ENCODE measurements around the gene KRTAP3-2. TPM values are rescaled to one million over a fixed set of nuclear protein-coding genes. Genes with fewer than 3 reads are reported as not detected.

KRTAP3-2 gene
- total RNA-seq, 4 donors from 2014 or later, result not detected

GRCh38 chr17:40961591-40961990, 38.1 kb downstream of the KRTAP3-2 start:
- no peak overlapping the region for H3K4me3 ChIP-seq
- intact Hi-C loops (cut with DNase I), result no loop called here
- 79% methylated on average over 1 of the region's 1 CpG for WGBS
- no peaks in the 10 kb centered on the region for H3K4me1 ChIP-seq
- no peaks in the 10 kb centered on the region for H3K9me3 ChIP-seq
- peaks cover 0 to 9% (median 0%) of the 10 kb centered on the region in 4 donors for H3K27me3 ChIP-seq
- TF ChIP-seq POLR2AphosphoS5 (IDR thresholded peaks at IDR 0.05) (no peak), EP300 (IDR thresholded peaks at IDR 0.05) (no peak), CTCF (IDR thresholded peaks at IDR 0.05) (no peak), POLR2A (IDR thresholded peaks at IDR 0.05; ENCODE audit: low read depth) (no peak)
- no peak for DNase-seq (ENCODE audit: extremely low spot score)
- H3K27ac ChIP-seq (replicated peaks in 1 of 4), result no peak overlapping the region
- no peaks in the 10 kb centered on the region for H3K36me3 ChIP-seq

GRCh38 chr17:40960144-40960543, 39.6 kb downstream of the KRTAP3-2 start:
- Histone ChIP-seq H3K9me3 (no peaks in the 10 kb centered on the region), H3K4me1 (no peaks in the 10 kb centered on the region), H3K27ac (replicated peaks in 1 of 4) (no peak overlapping the region), H3K27me3 (peaks cover 0 to 9% (median 0%) of the 10 kb centered on the region in 4 donors), H3K4me3 (no peak overlapping the region), H3K36me3 (no peaks in the 10 kb centered on the region)
- no peak for DNase-seq (ENCODE audit: extremely low spot score)
- no peak for TF ChIP-seq CTCF (IDR thresholded peaks at IDR 0.05)
- TF ChIP-seq POLR2A (IDR thresholded peaks at IDR 0.05; ENCODE audit: low read depth), result no peak
- no peak for TF ChIP-seq EP300 (IDR thresholded peaks at IDR 0.05)
- no peak for TF ChIP-seq POLR2AphosphoS5 (IDR thresholded peaks at IDR 0.05)
- WGBS, result 72% methylated on average over 10 of the region's 10 CpGs
- intact Hi-C loops (cut with DNase I), result no loop called here

- H3K27me3 ChIP-seq, result peaks cover 0 to 9% (median 0%) of the 10 kb centered on the region in 4 donors
- intact Hi-C loops (cut with DNase I), result no loop called here
- TF ChIP-seq POLR2AphosphoS5 (IDR thresholded peaks at IDR 0.05) (no peak), POLR2A (IDR thresholded peaks at IDR 0.05; ENCODE audit: low read depth) (no peak), CTCF (IDR thresholded peaks at IDR 0.05) (no peak), EP300 (IDR thresholded peaks at IDR 0.05) (no peak)
- no peak overlapping the region for H3K4me3 ChIP-seq
- 75% methylated on average over 12 of the region's 12 CpGs for WGBS
- no peak for DNase-seq (ENCODE audit: extremely low spot score)
- H3K4me1 ChIP-seq, result peaks cover 0 to under 1% (median under 1%) of the 10 kb centered on the region in 4 donors
- no peaks in the 10 kb centered on the region for H3K36me3 ChIP-seq
- H3K27ac ChIP-seq (replicated peaks in 1 of 4), result no peak overlapping the region
- no peaks in the 10 kb centered on the region for H3K9me3 ChIP-seq
These were observed 41.4 kb downstream of the KRTAP3-2 start for GRCh38 chr17:40958086-40958953.

- no peaks in the 10 kb centered on the region for H3K36me3 ChIP-seq
- H3K4me3 ChIP-seq, result no peak overlapping the region
- intact Hi-C loops (cut with DNase I), result no loop called here
- H3K27ac ChIP-seq (replicated peaks in 1 of 4), result no peak overlapping the region
- peaks cover 0 to 14% (median 10%) of the 10 kb centered on the region in 4 donors for H3K4me1 ChIP-seq
- H3K9me3 ChIP-seq, result no peaks in the 10 kb centered on the region
- no peak for DNase-seq (ENCODE audit: extremely low spot score)
- H3K27me3 ChIP-seq, result peaks cover 0 to 9% (median 0%) of the 10 kb centered on the region in 4 donors
- TF ChIP-seq EP300 (IDR thresholded peaks at IDR 0.05) (no peak), POLR2AphosphoS5 (IDR thresholded peaks at IDR 0.05) (no peak), CTCF (IDR thresholded peaks at IDR 0.05) (no peak), POLR2A (IDR thresholded peaks at IDR 0.05; ENCODE audit: low read depth) (no peak)
- WGBS, result 83% methylated on average over 8 of the region's 8 CpGs
These were observed 43.1 kb downstream of the KRTAP3-2 start for GRCh38 chr17:40956401-40957254.

Measured in esophagus muscularis mucosa (tissue), 4 donors.